ENCODE data around the gene NPM3.

NPM3 gene

DNA sequence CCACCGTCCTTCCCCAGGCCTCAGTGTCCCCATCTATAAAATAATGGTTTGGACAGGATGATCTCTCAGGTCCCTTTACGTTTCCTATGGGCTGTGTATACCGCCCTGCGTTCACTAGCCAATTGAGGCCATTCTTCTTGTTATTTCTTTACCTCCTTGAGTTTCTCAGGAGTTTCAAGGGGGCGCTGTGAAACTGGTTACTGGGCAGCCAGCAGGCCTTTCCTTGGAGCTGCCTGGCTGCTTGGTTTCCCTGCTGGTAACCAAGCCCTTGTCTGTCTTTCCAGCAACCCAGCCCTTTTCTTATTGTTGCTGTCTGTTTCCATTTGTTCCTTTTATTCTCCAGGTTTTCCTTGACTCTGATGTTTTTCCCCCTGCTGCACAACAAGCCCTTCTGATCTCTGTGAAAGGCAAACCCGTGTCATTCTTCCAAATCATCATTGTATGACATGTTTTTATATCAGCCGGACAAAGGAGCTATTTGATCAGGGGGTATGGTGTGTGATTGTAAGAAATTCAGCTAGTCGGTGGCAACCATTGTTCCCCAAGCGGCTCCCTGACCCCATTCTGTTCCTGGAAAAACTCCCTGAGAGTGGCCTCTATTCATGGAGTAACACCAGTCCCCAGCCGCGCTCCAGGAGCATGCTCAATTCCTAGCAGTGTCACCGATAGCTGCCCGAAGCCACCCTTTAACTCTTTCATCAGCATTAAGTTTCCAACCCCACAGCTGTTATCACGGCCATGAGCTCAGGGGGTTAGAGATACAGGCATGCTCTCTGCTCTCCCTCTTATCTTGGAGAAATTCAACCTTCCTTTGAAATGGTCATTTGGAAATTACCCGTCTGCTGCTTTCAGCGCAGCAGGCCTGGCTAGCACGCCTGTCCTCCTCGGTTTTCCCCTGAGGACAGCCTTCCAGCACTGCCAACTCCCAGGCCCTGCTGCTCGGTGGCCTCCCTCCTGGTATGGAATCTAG lies 33.9 kb downstream of the NPM3 start:
- DNase-seq, result no peak

DNA sequence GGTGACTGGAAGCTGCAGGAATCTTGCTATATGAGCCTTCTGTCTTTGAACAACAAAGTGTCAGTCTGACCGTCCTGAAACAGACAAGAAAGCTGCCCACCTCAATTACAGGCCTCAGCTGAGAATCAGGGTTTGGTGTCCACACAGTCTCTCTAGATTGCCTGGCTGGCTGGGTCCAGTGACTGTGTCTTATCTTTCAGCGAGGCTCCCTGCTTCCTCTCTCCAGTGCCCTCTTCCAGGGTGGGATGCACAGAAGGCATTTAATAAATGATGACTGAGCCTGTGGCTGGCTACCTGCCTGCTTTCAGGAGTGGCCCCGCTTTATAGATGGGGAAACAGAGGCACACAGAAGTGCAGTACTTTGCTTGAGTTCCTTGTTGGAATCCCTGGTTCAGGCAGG lies 34.8 kb downstream of the NPM3 start:
- DNase-seq, result no peak

DNA sequence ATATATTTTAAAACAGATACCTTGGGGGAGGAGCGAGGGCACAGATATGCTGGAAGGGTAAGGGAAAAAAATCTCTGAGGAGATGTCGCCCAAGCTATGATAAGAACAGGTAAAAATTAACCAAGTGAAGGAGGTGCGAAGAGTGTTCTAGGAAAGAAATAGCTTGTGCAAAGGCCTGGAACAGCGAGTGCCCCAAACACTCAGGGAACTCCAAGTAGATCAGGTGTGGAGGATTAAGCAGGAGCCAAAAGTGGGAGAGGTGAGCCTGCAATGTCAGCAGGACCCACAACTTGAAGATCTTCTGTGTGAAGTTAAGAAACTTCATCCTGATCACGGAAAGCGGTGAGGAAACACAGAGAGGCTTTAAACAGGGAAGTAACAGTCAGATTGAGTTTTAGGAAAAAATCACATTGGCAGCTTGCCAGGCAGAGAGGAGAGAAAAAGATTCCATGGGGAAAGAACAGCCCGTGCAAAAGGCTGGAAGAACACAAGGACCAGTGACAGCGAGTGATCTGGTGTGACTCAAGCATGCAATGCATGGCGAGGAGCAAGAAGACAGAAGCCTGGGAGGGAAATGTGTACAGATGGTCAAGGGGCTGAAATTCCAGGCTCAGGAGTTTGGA lies 38.1 kb downstream of the NPM3 start:
- DNase-seq, result no peak

DNA sequence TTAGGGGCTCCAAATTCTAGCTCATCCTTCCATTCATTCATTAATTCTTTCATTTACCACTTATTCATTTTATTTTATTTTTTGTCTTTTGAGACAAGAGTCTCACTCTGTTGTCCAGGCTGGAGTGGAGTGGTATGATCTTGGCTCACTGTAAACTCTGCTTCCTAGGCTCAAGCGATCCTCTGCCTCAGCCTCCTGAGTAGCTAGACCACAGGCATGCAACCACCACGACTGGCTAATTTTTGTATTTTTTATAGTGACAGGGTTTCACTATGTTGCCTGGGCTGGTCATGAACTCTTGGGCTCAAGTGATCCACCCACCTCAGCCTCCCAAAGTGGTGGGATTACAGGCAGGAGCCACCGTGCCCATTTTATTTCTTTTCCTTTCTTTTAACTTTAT lies 39.0 kb downstream of the NPM3 start:
- no peak for DNase-seq

DNA sequence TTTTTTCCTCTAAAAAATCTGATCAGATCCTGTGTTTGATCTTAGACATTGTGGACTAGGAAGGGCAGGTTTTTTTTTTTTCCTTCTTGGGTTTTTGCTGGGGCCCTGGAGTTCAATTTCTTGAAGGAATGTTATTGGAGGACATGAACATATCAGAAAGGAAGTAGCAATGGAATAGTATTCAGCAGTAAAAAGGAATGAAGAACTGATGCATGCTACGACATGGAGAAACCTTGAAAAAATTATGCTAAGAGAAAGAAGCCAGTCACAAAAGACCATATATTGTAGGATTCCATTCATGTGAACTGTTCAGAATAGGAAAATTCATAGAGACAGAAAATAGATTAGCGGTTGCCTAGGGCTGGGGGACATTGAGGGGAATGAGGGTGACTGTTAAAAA lies 41.3 kb downstream of the NPM3 start:
- DNase-seq, result no peak

DNA sequence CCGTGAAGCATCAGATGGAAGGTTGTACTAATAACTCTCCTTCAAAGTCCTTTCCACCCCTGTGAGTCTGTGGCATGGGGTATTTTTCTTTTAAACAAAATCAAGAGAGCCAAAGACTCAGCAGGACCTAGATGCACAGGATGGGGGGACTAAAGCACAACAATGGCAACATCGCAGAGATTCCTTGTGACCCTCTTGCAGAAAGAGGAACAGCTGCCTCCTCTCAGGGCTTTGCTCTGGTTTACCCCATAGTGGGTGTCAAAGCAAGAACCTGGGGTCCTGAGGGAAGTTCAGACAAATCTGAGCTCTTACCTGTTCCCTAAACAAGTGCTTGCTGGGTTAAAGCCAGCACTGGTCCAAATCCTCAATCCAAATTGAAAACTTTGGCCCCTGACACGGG lies 46.6 kb downstream of the NPM3 start:
- no peak for DNase-seq

DNA sequence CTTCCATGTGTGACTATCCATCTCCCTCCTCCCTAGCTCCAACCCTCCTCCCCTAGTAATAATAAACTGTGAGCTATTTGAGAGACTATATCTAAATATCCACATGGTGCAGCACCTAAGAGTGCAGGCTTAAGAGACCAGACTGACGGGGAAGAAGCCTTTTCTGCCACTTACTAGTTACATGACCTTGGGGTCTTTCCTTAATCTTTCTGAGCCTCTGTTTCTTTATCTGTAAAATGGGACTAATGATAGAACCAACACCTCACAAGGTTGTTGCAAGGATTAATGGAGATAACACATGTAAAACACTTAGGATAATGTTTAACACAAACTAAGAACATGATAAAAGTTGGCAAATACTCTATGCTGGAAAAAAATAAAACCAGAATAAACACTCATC lies 51.1 kb downstream of the NPM3 start:
- DNase-seq, result no peak

All from CD4-positive, alpha-beta T cell treated with Interferon alpha-2 for 1 hour (primary cell).